ENCODE measurements around the gene TCF7L2.

DNA sequence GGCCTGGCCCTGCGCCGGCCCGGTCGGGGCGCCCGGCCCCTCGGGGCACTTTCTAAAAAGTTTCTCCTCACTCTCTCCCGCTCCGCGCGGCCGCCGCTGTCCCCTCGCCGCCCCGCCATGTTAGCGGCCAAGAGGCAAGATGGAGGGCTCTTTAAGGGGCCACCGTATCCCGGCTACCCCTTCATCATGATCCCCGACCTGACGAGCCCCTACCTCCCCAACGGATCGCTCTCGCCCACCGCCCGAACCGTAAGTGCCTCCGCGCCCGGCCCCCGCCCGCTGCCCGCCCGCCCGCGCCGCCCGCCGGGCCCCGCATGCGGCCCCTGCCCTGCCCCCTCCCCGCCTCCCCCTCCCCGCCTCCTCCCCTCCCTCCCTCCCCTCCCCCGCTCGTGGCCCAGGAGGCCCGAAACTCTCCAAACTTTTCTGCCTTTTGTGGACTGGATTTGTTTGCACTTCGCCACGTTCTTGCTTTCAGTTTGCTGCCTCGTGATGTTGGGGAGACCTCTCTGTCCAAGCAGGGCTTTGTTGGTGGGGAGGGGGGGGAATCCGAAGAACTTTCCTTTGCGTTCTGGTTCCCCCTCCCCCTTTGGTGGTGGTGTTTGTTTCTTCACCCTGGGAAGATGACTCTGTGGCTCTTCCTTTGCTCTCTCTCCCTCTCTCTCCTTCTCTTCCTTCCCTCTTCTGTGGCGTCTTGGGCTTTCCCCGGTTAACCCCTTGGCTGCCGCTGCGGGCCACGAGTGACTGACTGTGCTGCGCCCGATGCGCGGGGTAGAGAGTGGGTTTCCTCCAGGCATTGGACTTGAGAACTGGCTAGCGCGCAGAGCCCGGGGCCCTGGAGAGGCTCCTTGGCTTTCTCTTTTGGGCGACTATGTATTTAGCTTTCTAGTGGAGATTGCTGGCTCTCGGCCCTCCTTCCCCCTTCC, 1.6 kb downstream of the TCF7L2 start:
- TF ChIP-seq CTCF (IDR thresholded peaks at IDR 0.05; ENCODE audit: low read depth, low read length, poor library complexity, severe bottlenecking): no peak
- no peak for TF ChIP-seq EZH2phosphoT487 (IDR thresholded peaks at IDR 0.05; ENCODE audit: borderline replicate concordance, low read length)

Measured in DOHH2 (cell line).